Bronchus fibroblast of lung (primary cell): Measurements from ENCODE around the gene DDOST. TPM values are rescaled to one million over a fixed set of nuclear protein-coding genes. Genes with fewer than 3 reads are reported as not detected.

Experiments
- total RNA-seq: library from RNA; depleted of rRNA; stranded (reverse); fragments of >200 nt; gene quantifications from 2 replicates; pipeline ENCODE4 v1.2.3, GENCODE V29; 2015

Gene DDOST
- total RNA-seq = 303 and 316 TPM in 2 replicates

GRCh38 chr1:20661207-20662109 is at the start of gene DDOST:
TSS of gene DDOST (minus strand) at chr1:20661369. CDS start at chr1:20661350, 19 bp downstream.

GRCh38 chr1:20633190-20634064 is 27.7 kb downstream of the DDOST start, which contains the start of gene PINK1:
TSS of gene PINK1 (plus strand) at chr1:20633458. CDS start at chr1:20633549, 91 bp downstream.

Other genes with a start within 250 kb of the DDOST start
- gene CAMK2N1, start 175.2 kb downstream of the DDOST start, total RNA-seq = 18.7 and 28.6 TPM in 2 replicates
- 22.7 and 24.1 TPM in 2 replicates for gene MUL1, start 153.2 kb downstream of the DDOST start, total RNA-seq
- gene FAM43B, start 108.8 kb downstream of the DDOST start, total RNA-seq = under 0.01 and 0.15 TPM in 2 replicates
- gene CDA, start 72.3 kb downstream of the DDOST start, total RNA-seq = 4.2 and 6.5 TPM in 2 replicates
- gene PINK1, start 27.9 kb downstream of the DDOST start, total RNA-seq = 46.4 and 48.2 TPM in 2 replicates
- 1.0 and 1.8 TPM in 2 replicates for gene KIF17, start 56.6 kb upstream of the DDOST start, total RNA-seq
- gene SH2D5, start 71.3 kb upstream of the DDOST start, total RNA-seq = 5.2 and 5.5 TPM in 2 replicates
- 104 and 144 TPM in 2 replicates for gene HP1BP3, start 125.9 kb upstream of the DDOST start, total RNA-seq